AG08396 (cell line): Measurements from ENCODE around the gene ANKRD33B.
"Not testable (repeated sequence)": the region's sequence is repeated elsewhere in the genome, so short reads cannot be mapped to it uniquely, and the experiment has no call there.

Experiments used
- DNase-seq: peaks from one replicate; pipeline ENCODE4 v3.0.0; 2012; ENCODE audit warnings: low spot score, mixed read lengths

Gene ANKRD33B

GRCh38 chr5:10559151-10559550, 4.7 kb upstream of the ANKRD33B start:
- no peak for DNase-seq

- DNase-seq, result no peak
Measured at GRCh38 chr5:10559871-10560270, 4.0 kb upstream of the ANKRD33B start.

GRCh38 chr5:10562201-10563109, 1.4 kb upstream of the ANKRD33B start:
- no peak for DNase-seq

GRCh38 chr5:10563110-10563944, 543 bp upstream of the ANKRD33B start:
- peak; percentile 75 for DNase-seq

- DNase-seq, result peak; percentile 31
Measured at GRCh38 chr5:10564838-10565784, 1.2 kb downstream of the ANKRD33B start.

- no peak for DNase-seq
Measured at GRCh38 chr5:10565785-10566542, 2.1 kb downstream of the ANKRD33B start.

GRCh38 chr5:10566543-10567068, 2.7 kb downstream of the ANKRD33B start:
- DNase-seq, result no peak

GRCh38 chr5:10567121-10567591, 3.3 kb downstream of the ANKRD33B start:
- no peak for DNase-seq

GRCh38 chr5:10567781-10568321, 4.0 kb downstream of the ANKRD33B start:
- DNase-seq, result peak; percentile 59

- not testable (repeated sequence) for DNase-seq
Measured at GRCh38 chr5:10570540-10570939, 6.7 kb downstream of the ANKRD33B start.

GRCh38 chr5:10572451-10572850, 8.6 kb downstream of the ANKRD33B start:
- no peak for DNase-seq

- no peak for DNase-seq
Measured at GRCh38 chr5:10573487-10574145, 9.7 kb downstream of the ANKRD33B start.

GRCh38 chr5:10574879-10575278, 11.0 kb downstream of the ANKRD33B start:
- DNase-seq, result not testable (repeated sequence)

- no peak for DNase-seq
Measured at GRCh38 chr5:10576121-10576789, 12.4 kb downstream of the ANKRD33B start.

GRCh38 chr5:10576790-10577189, 12.9 kb downstream of the ANKRD33B start:
- DNase-seq, result no peak

- DNase-seq, result no peak
Measured at GRCh38 chr5:10577371-10578292, 13.8 kb downstream of the ANKRD33B start.

- DNase-seq, result no peak
Measured at GRCh38 chr5:10578293-10578665, 14.4 kb downstream of the ANKRD33B start.

- no peak for DNase-seq
Measured at GRCh38 chr5:10578869-10579268, 15.0 kb downstream of the ANKRD33B start.
